ENCODE data around the gene RBSN.

The RBSN gene

GRCh38 chr3:15060029-15060428 lies 38.9 kb downstream of the RBSN start:
- no peak overlapping the region for H3K4me3 ChIP-seq (ENCODE audit: low read depth, low read length)
- no peak for DNase-seq (ENCODE audit: low read depth)
- no peak for TF ChIP-seq POLR2A (IDR thresholded peaks at IDR 0.05; ENCODE audit: extremely low read depth, insufficient read length)
- no peak for TF ChIP-seq MYC (IDR thresholded peaks at IDR 0.05; ENCODE audit: low read depth, low read length)
- TF ChIP-seq, protein P1, sequence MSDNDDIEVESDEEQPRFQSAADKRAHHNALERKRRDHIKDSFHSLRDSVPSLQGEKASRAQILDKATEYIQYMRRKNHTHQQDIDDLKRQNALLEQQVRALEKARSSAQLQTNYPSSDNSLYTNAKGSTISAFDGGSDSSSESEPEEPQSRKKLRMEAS (IDR thresholded peaks at IDR 0.05; ENCODE audit: low read depth, low read length): no peak
- no peak for TF ChIP-seq CTCF (IDR thresholded peaks at IDR 0.05; ENCODE audit: low read depth, low read length)

GRCh38 chr3:15056676-15057404 lies 42.1 kb downstream of the RBSN start:
- no peak overlapping the region for H3K4me3 ChIP-seq (ENCODE audit: low read depth, low read length)
- no peak for DNase-seq (ENCODE audit: low read depth)
- TF ChIP-seq MYC (IDR thresholded peaks at IDR 0.05; ENCODE audit: low read depth, low read length): no peak
- TF ChIP-seq, protein P1 (IDR thresholded peaks at IDR 0.05; ENCODE audit: low read depth, low read length): no peak
- TF ChIP-seq POLR2A (IDR thresholded peaks at IDR 0.05; ENCODE audit: extremely low read depth, insufficient read length): no peak
- TF ChIP-seq CTCF (IDR thresholded peaks at IDR 0.05; ENCODE audit: low read depth, low read length): no peak

- DNase-seq (ENCODE audit: low read depth): peak; percentile 34
- no peak overlapping the region for H3K4me3 ChIP-seq (ENCODE audit: low read depth, low read length)
- TF ChIP-seq POLR2A (IDR thresholded peaks at IDR 0.05; ENCODE audit: extremely low read depth, insufficient read length) (no peak), MYC (IDR thresholded peaks at IDR 0.05; ENCODE audit: low read depth, low read length) (no peak), CTCF (IDR thresholded peaks at IDR 0.05; ENCODE audit: low read depth, low read length) (no peak)
Observed at GRCh38 chr3:15055019-15055557, 43.9 kb downstream of the RBSN start.

GRCh38 chr3:15053541-15053940 lies 45.4 kb downstream of the RBSN start:
- DNase-seq (ENCODE audit: low read depth): no peak
- TF ChIP-seq POLR2A (IDR thresholded peaks at IDR 0.05; ENCODE audit: extremely low read depth, insufficient read length) (no peak), CTCF (IDR thresholded peaks at IDR 0.05; ENCODE audit: low read depth, low read length) (no peak), MYC (IDR thresholded peaks at IDR 0.05; ENCODE audit: low read depth, low read length) (no peak)
- TF ChIP-seq, protein P1 (IDR thresholded peaks at IDR 0.05; ENCODE audit: low read depth, low read length): no peak
- no peak overlapping the region for H3K4me3 ChIP-seq (ENCODE audit: low read depth, low read length)

DNA sequence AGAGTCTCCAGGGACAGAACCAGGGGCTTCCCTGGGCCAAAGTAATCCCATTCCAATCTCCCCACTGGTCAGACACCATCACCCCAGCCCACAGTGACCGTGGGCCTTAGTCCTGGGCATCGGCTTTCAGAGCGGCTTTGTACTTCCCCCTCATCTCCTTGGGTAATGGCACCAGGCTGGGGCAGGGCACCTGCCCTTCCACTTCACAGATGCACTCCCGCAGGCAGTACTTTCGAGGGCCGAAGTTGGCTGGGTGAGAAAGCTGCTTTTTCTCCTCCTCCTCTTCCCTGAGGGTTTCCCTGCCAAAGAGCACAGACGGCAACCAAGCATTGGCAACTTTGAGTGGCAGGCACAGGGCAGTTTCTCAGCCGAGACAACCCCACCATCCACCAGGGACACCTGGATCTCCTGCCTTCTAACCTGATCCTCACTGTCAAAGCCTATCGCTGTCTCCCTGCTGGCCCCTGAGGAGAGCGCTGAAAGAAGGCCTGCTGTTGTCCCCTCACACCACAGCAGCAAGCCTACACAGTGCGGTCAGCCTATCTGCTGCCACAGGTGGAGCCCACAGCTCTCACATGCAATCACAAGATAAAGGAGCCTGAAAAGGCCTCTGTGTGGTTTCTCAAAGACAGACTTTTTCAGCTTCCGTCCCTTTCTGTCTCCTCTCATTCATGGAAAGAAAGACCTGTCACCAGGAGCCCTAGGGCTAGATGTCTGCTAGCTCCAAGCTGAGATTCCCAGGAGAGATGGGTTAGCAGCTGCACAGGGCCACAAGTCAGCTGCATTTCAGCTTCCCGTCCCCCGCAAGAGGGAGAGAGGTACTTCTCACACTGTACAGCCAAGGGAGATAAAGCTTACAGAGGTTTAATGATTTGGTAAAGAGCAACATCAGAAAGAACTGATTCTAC lies 46.4 kb downstream of the RBSN start:
- DNase-seq (ENCODE audit: low read depth): no peak
- TF ChIP-seq MYC (IDR thresholded peaks at IDR 0.05; ENCODE audit: low read depth, low read length) (no peak), CTCF (IDR thresholded peaks at IDR 0.05; ENCODE audit: low read depth, low read length) (no peak)
- TF ChIP-seq, protein P1 (IDR thresholded peaks at IDR 0.05; ENCODE audit: low read depth, low read length): no peak
- no peak overlapping the region for H3K4me3 ChIP-seq (ENCODE audit: low read depth, low read length)
